ENCODE measurements around the gene FEM1A.

DNA sequence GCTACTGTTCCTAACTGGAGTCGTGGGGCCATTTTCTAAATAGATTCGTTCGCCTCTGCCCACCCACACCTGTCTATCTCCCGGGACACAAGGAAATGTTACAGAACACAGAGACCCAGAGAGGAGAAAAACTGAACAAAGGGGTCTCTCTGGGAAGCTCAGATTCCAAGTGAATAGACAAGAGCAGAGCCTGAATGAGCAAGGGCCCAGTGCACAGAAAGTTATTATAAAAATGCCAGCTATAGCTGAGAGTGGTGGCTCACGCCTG lies 27.2 kb upstream of the FEM1A start:
- TF ChIP-seq, protein P1, sequence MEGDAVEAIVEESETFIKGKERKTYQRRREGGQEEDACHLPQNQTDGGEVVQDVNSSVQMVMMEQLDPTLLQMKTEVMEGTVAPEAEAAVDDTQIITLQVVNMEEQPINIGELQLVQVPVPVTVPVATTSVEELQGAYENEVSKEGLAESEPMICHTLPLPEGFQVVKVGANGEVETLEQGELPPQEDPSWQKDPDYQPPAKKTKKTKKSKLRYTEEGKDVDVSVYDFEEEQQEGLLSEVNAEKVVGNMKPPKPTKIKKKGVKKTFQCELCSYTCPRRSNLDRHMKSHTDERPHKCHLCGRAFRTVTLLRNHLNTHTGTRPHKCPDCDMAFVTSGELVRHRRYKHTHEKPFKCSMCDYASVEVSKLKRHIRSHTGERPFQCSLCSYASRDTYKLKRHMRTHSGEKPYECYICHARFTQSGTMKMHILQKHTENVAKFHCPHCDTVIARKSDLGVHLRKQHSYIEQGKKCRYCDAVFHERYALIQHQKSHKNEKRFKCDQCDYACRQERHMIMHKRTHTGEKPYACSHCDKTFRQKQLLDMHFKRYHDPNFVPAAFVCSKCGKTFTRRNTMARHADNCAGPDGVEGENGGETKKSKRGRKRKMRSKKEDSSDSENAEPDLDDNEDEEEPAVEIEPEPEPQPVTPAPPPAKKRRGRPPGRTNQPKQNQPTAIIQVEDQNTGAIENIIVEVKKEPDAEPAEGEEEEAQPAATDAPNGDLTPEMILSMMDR (IDR thresholded peaks at IDR 0.05 in 2 of 3, conservative IDR thresholded peaks at IDR 0.05 in 1 of 3; ENCODE audit: borderline replicate concordance in 1 of 3, insufficient read depth in 1 of 3, low read depth in 2 of 3, low read length in 2 of 3), result no peak
- no peak for TF ChIP-seq POLR2AphosphoS5 (IDR thresholded peaks at IDR 0.05; ENCODE audit: low read depth, low read length)
- TF ChIP-seq JUND (IDR thresholded peaks at IDR 0.05), result no peak
- no peak for TF ChIP-seq POLR2A (IDR thresholded peaks at IDR 0.05; ENCODE audit: borderline replicate concordance, extremely low read depth, insufficient read depth, insufficient read length)
- no peak for TF ChIP-seq SIN3A (IDR thresholded peaks at IDR 0.05; ENCODE audit: low read depth)
- TF ChIP-seq, protein P2, sequence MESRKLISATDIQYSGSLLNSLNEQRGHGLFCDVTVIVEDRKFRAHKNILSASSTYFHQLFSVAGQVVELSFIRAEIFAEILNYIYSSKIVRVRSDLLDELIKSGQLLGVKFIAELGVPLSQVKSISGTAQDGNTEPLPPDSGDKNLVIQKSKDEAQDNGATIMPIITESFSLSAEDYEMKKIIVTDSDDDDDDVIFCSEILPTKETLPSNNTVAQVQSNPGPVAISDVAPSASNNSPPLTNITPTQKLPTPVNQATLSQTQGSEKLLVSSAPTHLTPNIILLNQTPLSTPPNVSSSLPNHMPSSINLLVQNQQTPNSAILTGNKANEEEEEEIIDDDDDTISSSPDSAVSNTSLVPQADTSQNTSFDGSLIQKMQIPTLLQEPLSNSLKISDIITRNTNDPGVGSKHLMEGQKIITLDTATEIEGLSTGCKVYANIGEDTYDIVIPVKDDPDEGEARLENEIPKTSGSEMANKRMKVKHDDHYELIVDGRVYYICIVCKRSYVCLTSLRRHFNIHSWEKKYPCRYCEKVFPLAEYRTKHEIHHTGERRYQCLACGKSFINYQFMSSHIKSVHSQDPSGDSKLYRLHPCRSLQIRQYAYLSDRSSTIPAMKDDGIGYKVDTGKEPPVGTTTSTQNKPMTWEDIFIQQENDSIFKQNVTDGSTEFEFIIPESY (IDR thresholded peaks at IDR 0.05; ENCODE audit: extremely low read depth, insufficient replicate concordance, low read length), result no peak
- TF ChIP-seq EZH2phosphoT487 (IDR thresholded peaks at IDR 0.05; ENCODE audit: borderline replicate concordance), result no peak
- TF ChIP-seq EZH2 (IDR thresholded peaks at IDR 0.05), result no peak
- TF ChIP-seq, protein P3, sequence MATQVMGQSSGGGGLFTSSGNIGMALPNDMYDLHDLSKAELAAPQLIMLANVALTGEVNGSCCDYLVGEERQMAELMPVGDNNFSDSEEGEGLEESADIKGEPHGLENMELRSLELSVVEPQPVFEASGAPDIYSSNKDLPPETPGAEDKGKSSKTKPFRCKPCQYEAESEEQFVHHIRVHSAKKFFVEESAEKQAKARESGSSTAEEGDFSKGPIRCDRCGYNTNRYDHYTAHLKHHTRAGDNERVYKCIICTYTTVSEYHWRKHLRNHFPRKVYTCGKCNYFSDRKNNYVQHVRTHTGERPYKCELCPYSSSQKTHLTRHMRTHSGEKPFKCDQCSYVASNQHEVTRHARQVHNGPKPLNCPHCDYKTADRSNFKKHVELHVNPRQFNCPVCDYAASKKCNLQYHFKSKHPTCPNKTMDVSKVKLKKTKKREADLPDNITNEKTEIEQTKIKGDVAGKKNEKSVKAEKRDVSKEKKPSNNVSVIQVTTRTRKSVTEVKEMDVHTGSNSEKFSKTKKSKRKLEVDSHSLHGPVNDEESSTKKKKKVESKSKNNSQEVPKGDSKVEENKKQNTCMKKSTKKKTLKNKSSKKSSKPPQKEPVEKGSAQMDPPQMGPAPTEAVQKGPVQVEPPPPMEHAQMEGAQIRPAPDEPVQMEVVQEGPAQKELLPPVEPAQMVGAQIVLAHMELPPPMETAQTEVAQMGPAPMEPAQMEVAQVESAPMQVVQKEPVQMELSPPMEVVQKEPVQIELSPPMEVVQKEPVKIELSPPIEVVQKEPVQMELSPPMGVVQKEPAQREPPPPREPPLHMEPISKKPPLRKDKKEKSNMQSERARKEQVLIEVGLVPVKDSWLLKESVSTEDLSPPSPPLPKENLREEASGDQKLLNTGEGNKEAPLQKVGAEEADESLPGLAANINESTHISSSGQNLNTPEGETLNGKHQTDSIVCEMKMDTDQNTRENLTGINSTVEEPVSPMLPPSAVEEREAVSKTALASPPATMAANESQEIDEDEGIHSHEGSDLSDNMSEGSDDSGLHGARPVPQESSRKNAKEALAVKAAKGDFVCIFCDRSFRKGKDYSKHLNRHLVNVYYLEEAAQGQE (IDR thresholded peaks at IDR 0.05; ENCODE audit: low read depth), result no peak
- no peak for TF ChIP-seq TCF7L2 (IDR thresholded peaks at IDR 0.05; ENCODE audit: borderline replicate concordance, extremely low read depth, insufficient read depth, insufficient read length)
- TF ChIP-seq SP1 (IDR thresholded peaks at IDR 0.05; ENCODE audit: low read depth), result no peak
- TF ChIP-seq RAD21 (IDR thresholded peaks at IDR 0.05; ENCODE audit: low read depth), result no peak
- TF ChIP-seq, protein P4, sequence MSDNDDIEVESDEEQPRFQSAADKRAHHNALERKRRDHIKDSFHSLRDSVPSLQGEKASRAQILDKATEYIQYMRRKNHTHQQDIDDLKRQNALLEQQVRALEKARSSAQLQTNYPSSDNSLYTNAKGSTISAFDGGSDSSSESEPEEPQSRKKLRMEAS (IDR thresholded peaks at IDR 0.05), result no peak
- TF ChIP-seq YY1 (IDR thresholded peaks at IDR 0.05; ENCODE audit: extremely low read depth, insufficient replicate concordance, low read depth, low read length), result no peak
